ENCODE data around the gene CMSS1.
"Not testable (repeated sequence)": the region's sequence is repeated elsewhere in the genome, so short reads cannot be mapped to it uniquely, and the experiment has no call there.

CMSS1 gene

GRCh38 chr3:100089812-100090668, 272.4 kb downstream of the CMSS1 start:
- no peak overlapping the region for H3K4me3 ChIP-seq (replicated peaks in 1 of 2; ENCODE audit: low read depth in 2 of 2, low read length in 2 of 2)
- TF ChIP-seq, protein P1, sequence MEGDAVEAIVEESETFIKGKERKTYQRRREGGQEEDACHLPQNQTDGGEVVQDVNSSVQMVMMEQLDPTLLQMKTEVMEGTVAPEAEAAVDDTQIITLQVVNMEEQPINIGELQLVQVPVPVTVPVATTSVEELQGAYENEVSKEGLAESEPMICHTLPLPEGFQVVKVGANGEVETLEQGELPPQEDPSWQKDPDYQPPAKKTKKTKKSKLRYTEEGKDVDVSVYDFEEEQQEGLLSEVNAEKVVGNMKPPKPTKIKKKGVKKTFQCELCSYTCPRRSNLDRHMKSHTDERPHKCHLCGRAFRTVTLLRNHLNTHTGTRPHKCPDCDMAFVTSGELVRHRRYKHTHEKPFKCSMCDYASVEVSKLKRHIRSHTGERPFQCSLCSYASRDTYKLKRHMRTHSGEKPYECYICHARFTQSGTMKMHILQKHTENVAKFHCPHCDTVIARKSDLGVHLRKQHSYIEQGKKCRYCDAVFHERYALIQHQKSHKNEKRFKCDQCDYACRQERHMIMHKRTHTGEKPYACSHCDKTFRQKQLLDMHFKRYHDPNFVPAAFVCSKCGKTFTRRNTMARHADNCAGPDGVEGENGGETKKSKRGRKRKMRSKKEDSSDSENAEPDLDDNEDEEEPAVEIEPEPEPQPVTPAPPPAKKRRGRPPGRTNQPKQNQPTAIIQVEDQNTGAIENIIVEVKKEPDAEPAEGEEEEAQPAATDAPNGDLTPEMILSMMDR (IDR thresholded peaks at IDR 0.05; ENCODE audit: low read depth, low read length), result peak; percentile 82
- peak; percentile 67 to 74 for DNase-seq (ENCODE audit: low read depth in 2 of 2)

GRCh38 chr3:100090669-100091005, 273.0 kb downstream of the CMSS1 start:
- no peak overlapping the region for H3K4me3 ChIP-seq (replicated peaks in 1 of 2; ENCODE audit: low read depth in 2 of 2, low read length in 2 of 2)
- TF ChIP-seq, protein P1 (IDR thresholded peaks at IDR 0.05; ENCODE audit: low read depth, low read length), result no peak
- DNase-seq (ENCODE audit: low read depth in 2 of 2), result no peak

DNA sequence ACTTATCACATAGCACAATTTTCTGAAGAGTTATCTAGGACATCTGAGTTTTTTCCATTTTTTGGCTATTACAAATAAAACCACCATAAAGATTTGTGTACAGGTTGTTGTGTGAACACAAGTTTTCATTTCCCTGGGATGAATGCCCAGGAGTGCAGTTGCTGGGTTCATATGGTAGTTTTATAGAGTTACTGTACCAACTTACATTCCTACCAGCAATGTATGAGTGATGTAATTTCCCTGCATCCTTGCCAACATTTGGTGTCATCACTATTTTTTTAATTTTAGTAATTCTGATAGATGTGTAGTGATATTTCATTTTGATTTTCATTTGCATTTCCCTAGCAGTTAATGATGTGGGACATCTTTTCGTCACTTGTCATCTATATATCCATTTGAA, 276.2 kb downstream of the CMSS1 start:
- DNase-seq (ENCODE audit: low read depth in 2 of 2), result peak in 1 of 2 donors; percentile 45
- H3K4me3 ChIP-seq (replicated peaks in 1 of 2; ENCODE audit: low read depth in 2 of 2, low read length in 2 of 2), result no peak overlapping the region
- TF ChIP-seq, protein P1 (IDR thresholded peaks at IDR 0.05; ENCODE audit: low read depth, low read length), result no peak

GRCh38 chr3:100096286-100096685, 278.6 kb downstream of the CMSS1 start:
- DNase-seq (ENCODE audit: low read depth in 2 of 2); H3K4me3 ChIP-seq (replicated peaks in 1 of 2; ENCODE audit: low read depth in 2 of 2, low read length in 2 of 2): not testable (repeated sequence)

GRCh38 chr3:100096866-100097265, 279.2 kb downstream of the CMSS1 start:
- TF ChIP-seq, protein P1 (IDR thresholded peaks at IDR 0.05; ENCODE audit: low read depth, low read length), result no peak
- DNase-seq (ENCODE audit: low read depth in 2 of 2), result no peak
- no peak overlapping the region for H3K4me3 ChIP-seq (replicated peaks in 1 of 2; ENCODE audit: low read depth in 2 of 2, low read length in 2 of 2)

- TF ChIP-seq, protein P1 (IDR thresholded peaks at IDR 0.05; ENCODE audit: low read depth, low read length), result no peak
Measured at GRCh38 chr3:100097919-100098783, 280.5 kb downstream of the CMSS1 start.

DNA sequence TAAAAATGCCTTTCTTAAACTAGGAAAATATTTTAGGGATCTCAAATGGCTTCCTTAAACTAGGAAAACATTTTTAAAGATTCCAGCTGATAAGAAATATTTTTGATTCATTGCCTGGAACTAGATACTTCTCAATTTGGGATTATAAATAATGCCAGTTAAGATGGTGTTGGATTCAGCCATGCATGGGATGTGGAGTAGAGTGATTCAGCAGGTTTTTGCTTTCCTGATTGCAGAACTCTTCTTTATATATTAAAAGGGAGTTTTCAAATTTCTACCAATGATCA, 281.1 kb downstream of the CMSS1 start:
- TF ChIP-seq, protein P1 (IDR thresholded peaks at IDR 0.05; ENCODE audit: low read depth, low read length), result no peak
- no peak overlapping the region for H3K4me3 ChIP-seq (replicated peaks in 1 of 2; ENCODE audit: low read depth in 2 of 2, low read length in 2 of 2)
- DNase-seq (ENCODE audit: low read depth in 2 of 2), result no peak

More at GRCh38 chr3:100097919-100098783, 280.5 kb downstream of the CMSS1 start:
- DNase-seq (ENCODE audit: low read depth in 2 of 2), result peak in 1 of 2 donors; percentile 37
- H3K4me3 ChIP-seq (replicated peaks in 1 of 2; ENCODE audit: low read depth in 2 of 2, low read length in 2 of 2), result no peak overlapping the region
